Activated CD8-positive, alpha-beta memory T cell treated with anti-CD3 and anti-CD28 coated beads for 1 hour (primary cell): ENCODE measurements around the gene MPP2.
A peak's percentile ranks its signal among the peaks of the same experiment; 100 is the strongest.
"Not testable (repeated sequence)": the region's sequence is repeated elsewhere in the genome, so short reads cannot be mapped to it uniquely, and the experiment has no call there.

Source experiments
- DNase-seq, 2 donors: peaks; one replicate each; pipeline ENCODE4 v3.0.0-alpha.2; 2020; ENCODE audit warnings: low read depth in 1 of 2; ENCODE audit errors: extremely low read depth in 1 of 2

Gene MPP2, protein sequence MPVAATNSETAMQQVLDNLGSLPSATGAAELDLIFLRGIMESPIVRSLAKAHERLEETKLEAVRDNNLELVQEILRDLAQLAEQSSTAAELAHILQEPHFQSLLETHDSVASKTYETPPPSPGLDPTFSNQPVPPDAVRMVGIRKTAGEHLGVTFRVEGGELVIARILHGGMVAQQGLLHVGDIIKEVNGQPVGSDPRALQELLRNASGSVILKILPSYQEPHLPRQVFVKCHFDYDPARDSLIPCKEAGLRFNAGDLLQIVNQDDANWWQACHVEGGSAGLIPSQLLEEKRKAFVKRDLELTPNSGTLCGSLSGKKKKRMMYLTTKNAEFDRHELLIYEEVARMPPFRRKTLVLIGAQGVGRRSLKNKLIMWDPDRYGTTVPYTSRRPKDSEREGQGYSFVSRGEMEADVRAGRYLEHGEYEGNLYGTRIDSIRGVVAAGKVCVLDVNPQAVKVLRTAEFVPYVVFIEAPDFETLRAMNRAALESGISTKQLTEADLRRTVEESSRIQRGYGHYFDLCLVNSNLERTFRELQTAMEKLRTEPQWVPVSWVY

GRCh38 chr17:43907425-43907981 lies at the start of gene MPP2:
Gene MPP2, minus strand, starts transcription at chr17:43907536. Its CDS starts 3,076 bp downstream, at chr17:43904460.
- DNase-seq, result peak in 1 of 2 donors; percentile 40

GRCh38 chr17:43956222-43956621 lies 48.9 kb upstream of the MPP2 start:
- no peak for DNase-seq

DNA sequence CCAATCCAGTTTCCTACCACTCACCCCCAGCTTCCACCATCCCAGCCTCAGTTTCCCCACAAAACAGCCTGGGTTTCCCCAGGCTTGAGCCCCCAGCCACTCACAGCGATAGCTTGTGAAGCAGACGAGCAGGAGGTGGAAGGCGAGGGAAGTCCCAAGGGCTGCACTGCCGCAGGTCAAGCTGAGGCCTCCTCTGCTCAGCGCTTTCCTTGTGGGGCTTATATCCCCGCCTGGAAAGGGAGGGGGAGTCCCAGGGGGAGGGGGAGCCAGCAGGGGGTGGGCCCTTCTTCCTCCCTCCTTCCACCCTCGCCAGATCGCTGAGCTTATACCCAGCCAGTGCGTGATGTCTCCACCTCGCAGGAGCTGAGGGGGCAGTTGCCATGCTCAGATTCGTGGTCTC lies 46.4 kb upstream of the MPP2 start, which contains the start of gene PYY:
TSS of gene PYY (minus strand) at position 195 of the 400 bp plus-strand sequence. CDS start 457 bp downstream, outside the sequence.
- no peak for DNase-seq

DNA sequence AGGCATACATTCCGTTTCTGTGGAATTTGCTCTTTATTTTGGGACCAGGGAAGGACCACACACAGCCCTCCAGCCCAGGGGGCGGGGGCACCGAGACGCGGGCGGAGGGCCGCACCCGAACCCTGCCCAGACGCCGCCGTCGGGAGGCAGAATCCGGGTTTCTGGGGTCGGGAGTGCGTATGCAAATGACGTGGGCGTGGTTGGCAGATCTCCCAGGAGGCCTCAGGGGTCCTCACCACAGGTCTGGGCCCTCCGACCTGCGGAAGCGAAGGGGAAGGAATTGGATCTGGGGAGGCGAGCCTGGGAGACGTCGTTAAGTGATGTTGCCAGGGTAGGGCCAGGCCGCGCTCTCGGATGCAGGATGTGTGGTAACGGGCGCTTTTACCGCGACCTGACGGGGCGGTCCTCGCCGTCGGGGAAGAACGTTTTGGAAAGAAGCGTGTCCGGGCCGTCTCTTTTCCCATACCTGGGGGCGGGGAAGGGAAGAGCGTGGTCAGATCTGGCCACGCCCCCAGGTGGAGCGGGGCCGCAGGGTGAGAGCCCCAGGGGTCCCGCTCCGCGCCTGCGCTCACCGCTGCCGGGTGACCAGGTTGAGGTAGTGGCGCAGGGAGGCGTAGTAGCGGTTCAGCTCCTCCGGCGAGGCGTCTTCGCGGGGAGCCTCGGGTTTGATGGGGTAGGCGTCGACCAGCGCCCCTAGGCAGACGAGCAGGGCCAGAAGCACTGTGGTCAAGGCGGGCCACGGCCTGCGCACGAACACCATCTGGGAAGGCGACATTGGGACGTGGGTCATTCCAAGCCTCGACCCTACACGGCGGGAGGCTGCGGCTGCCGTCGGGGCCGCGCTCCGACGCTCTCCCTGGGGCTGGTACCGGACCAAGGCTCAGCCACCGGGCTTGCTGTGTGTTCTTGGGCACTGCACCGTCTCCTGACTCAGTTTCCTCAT lies 45.7 kb upstream of the MPP2 start:
- DNase-seq, result no peak

GRCh38 chr17:43952351-43952723 lies 45.0 kb upstream of the MPP2 start:
- DNase-seq, result no peak

- DNase-seq, result no peak
Measured at GRCh38 chr17:43951750-43952149, 44.4 kb upstream of the MPP2 start.

- no peak for DNase-seq
Measured at GRCh38 chr17:43950554-43950953, 43.2 kb upstream of the MPP2 start.

GRCh38 chr17:43949781-43950180 lies 42.4 kb upstream of the MPP2 start:
- no peak for DNase-seq

DNA sequence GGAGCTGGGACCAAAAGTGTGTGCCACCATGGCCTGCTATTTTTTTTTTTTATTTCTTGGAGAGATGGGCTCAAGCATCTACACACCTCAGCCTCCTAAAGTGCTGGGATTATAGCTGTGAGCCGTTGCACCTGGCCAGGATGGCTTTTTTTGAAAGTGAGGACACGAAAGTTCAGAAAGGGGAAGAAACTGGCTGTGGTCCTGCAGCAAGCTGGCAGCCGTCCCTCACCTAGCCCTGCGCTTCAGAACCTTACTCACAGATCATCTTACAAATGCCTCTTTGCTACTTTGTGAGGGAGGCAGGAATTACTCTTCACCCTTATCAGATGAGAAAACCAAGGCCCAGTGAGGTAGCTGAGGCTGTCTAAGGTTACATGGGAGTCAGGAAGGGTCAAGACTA lies 39.4 kb upstream of the MPP2 start:
- DNase-seq, result no peak

DNA sequence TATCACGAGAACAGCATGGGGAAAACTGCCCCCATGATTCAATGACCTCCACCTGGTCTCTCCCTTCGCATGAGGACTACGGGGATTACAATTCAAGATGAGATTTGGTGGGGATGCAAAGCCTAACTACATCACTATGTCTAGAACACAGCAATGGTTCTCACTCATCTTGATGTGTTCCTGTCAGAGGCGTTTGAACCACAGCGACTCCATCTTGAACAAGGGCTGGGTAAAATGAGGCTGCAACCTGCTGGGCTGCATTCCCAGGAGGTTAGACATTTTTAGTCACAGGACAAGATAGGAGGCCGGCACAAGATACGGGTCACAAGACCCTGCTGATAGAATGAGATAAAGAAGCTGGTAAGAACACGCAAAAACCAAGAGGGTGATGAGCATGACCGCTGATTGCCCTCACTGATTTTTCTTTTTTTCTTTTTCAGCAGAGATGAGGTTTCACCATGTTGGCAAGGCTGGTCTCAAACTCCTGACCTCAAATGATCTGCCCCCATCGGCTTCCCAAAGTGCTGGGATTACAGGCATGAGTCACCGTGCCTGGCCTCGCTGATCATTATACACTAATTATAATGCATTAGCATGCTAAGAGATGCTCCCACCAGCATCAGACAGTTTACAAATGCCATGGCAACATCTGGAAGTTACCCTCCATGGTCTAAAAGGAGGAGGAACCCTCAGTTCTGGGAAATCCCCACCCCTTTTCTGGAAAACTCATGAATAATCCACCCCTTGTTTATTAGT lies 37.9 kb upstream of the MPP2 start:
- DNase-seq, result no peak

GRCh38 chr17:43942051-43942685 lies 34.8 kb upstream of the MPP2 start, which contains the start of gene PPY:
Gene PPY, minus strand, starts transcription at chr17:43942476. Its CDS starts 822 bp downstream, at chr17:43941654.
- DNase-seq, result no peak

- DNase-seq, result no peak
Measured at GRCh38 chr17:43940630-43941029, 33.3 kb upstream of the MPP2 start.

DNA sequence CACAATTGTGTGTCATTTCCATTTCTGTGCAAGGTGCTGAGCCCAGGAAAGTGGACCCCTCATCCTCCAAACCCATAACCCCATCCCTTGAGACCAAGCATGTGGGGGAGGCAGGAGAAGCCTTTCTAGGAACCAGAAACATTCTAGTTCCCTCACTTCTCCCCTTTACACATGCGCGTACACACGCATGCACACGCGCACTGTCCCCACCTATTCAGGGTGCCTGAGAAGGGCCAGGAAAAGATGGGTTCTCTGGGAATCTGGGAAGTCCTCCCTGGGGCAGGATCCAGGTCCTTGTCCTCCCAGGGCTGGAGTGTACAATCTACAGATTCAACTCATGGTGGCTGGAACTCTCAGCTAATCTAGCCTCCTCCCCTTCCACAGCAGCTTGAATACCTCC lies 32.5 kb upstream of the MPP2 start:
- DNase-seq, result no peak

- DNase-seq, result not testable (repeated sequence)
Measured at GRCh38 chr17:43939452-43939851, 32.1 kb upstream of the MPP2 start.

- DNase-seq, result no peak
Measured at GRCh38 chr17:43938838-43939182, 31.5 kb upstream of the MPP2 start.

DNA sequence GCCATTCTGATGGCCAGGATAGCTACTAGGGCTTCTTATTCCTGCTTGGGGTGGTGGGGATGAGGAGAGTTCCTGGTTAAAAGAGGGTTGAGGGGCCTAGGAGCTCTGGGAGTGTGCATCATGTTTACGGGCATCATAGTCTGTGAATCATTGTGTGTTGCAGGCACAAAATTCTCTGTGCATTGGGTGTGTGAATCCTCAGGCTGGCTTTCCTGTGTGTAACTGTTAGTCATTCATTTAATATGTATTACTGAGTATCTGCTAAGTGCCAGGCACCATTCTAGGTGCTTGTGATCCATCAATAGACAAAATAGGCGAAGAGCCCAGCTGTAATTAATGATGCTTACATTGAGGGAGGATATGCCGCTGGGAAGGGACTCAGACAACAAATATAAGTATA lies 29.1 kb upstream of the MPP2 start:
- no peak for DNase-seq

DNA sequence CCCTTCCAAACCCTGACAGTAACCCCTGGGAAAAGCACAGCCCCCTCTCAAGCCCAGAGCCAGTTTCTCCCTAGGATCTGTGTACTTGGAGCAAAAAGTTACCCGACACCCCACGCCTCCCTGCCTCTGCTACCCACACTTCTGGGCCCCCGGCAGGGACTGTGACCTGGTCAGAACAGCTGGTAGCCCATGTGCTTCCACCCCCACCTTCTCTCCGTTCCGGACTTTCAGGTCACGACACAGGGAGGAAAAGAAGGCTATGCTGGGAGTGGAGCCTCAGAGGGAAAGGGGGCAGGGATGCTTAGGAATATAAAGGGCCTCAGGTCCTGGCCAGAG lies 28.6 kb upstream of the MPP2 start:
- no peak for DNase-seq

DNA sequence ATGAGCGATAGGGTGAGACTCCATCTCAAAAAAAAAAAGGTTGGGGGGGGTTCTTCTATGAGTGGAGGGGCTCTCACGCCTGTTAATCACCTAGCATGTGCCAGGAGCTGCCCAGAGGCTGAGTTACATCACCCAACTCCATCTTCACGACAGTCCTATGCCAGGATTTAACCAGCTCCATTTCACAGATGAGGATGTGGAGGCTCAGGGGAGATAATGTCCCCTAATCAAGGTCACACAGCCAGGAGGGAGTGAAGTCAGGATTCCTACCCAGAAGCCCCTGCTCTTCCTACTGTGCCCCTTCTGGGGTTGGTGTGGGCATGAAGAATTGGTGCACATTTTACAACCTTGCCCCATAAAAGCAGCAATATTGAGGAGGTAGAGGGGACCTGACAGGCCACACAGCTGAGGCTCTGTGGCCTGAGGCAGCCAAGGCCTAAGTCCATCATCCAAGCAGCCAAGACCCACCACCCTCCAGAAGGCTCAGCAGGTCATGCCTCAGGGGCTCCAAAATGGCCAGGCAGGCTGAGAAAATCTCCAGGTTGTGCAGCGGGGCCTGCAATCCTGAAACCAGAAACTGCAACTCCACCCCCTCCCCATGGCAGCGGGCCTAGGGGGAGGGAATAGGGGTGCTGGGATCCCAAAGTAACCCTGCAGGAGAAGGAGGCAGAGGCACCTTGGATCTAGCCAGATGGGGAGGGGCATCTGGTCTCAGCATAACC lies 28.0 kb upstream of the MPP2 start:
- DNase-seq, result no peak

GRCh38 chr17:43932923-43933322 lies 25.6 kb upstream of the MPP2 start:
- DNase-seq, result no peak
